H1 (cell line): Measurements from ENCODE around the gene MOGAT3. TPM values are rescaled to one million over a fixed set of nuclear protein-coding genes. Genes with fewer than 3 reads are reported as not detected.
"Not testable (repeated sequence)": the region's sequence is repeated elsewhere in the genome, so short reads cannot be mapped to it uniquely, and the experiment has no call there.

Source experiments
- CTCF ChIA-PET: fragments of 300-600 bp; sonication (Branson Sonifier 250); formaldehyde crosslinking; loops from one replicate; lab custom pipeline; 2021; ENCODE audit not compliant: partially characterized antibody; lab: Charles Lee
- POLR2A ChIA-PET: fragments of 300-600 bp; sonication (Branson Sonifier 250); formaldehyde crosslinking; loops from one replicate; lab custom pipeline; 2021; ENCODE audit warnings: inconsistent platforms; ENCODE audit not compliant: partially characterized antibody; lab: Charles Lee
- DNase-seq, 2 experiments: peaks; one replicate each; pipeline versions ENCODE4 v3.0.0 to v3.0.0-alpha.2; 2010 to 2022; ENCODE audit warnings: low spot score in 2 of 2, low read depth in 1 of 2, mixed read lengths in 1 of 2
- FAIRE-seq: peaks from 2 replicates; lab custom pipeline; 2011; peaks lifted over from hg19 to GRCh38; lab: Jason Lieb, UNC
- H2AFZ ChIP-seq: 2 replicates; pipeline ENCODE4 v1.8.1; 2012; ENCODE audit warnings: low read length, inconsistent platforms
- H2AK5ac ChIP-seq: 2 replicates; pipeline ENCODE4 v1.6.1; 2013; ENCODE audit warnings: low read depth, low read length
- H2BK120ac ChIP-seq: replicated peaks from 2 replicates; pipeline ENCODE3; 2013; ENCODE audit warnings: low read depth, low read length, inconsistent platforms
- H2BK12ac ChIP-seq: 2 replicates; pipeline ENCODE4 v1.6.1; 2013; ENCODE audit warnings: low read depth, low read length
- H2BK15ac ChIP-seq: 2 replicates; pipeline ENCODE4 v1.6.1; 2013; ENCODE audit warnings: low read length
- H2BK20ac ChIP-seq: 2 replicates; pipeline ENCODE4 v1.6.1; 2013; ENCODE audit warnings: low read length
- H2BK5ac ChIP-seq: 2 replicates; pipeline ENCODE4 v1.6.1; 2013; ENCODE audit warnings: low read depth, low read length
- H3K14ac ChIP-seq: 2 replicates; pipeline ENCODE4 v1.6.1; 2013; ENCODE audit warnings: inconsistent platforms; ENCODE audit not compliant: insufficient read length
- H3K18ac ChIP-seq: 2 replicates; pipeline ENCODE4 v1.6.1; 2013; ENCODE audit warnings: low read length; ENCODE audit errors: extremely low read depth
- H3K23ac ChIP-seq: 2 replicates; pipeline ENCODE4 v1.6.1; 2013; ENCODE audit warnings: inconsistent platforms; ENCODE audit not compliant: insufficient read length
- H3K23me2 ChIP-seq: 2 replicates; pipeline ENCODE4 v1.6.1; 2013; ENCODE audit warnings: low read depth, low read length
- H3K27ac ChIP-seq: 2 replicates; pipeline ENCODE4 v1.6.1; 2011; ENCODE audit warnings: low read depth, low read length, inconsistent platforms
- H3K27me3 ChIP-seq, 4 experiments: replicated peaks in 1 of 4; 1 replicate in 1 of 4; 2 replicates in 3 of 4; pipeline versions ENCODE4 v1.6.1 to v1.8.1; 2011 to 2013; ENCODE audit warnings: low read length in 3 of 4, mild to moderate bottlenecking in 3 of 4, inconsistent platforms in 2 of 4, mixed read lengths in 2 of 4, moderate library complexity in 1 of 4; ENCODE audit not compliant: control insufficient read depth in 3 of 4, insufficient read depth in 3 of 4; ENCODE audit errors: extremely low read depth in 1 of 4
- H3K36me3 ChIP-seq, 4 experiments: 2 replicates each; pipeline versions ENCODE4 v1.6.1 to v1.8.1; 2011 to 2013; ENCODE audit warnings: mild to moderate bottlenecking in 4 of 4, low read length in 3 of 4, moderate library complexity in 2 of 4, control low read depth in 1 of 4, inconsistent platforms in 1 of 4; ENCODE audit not compliant: insufficient read depth in 4 of 4, control insufficient read depth in 2 of 4
- H3K4ac ChIP-seq: replicated peaks from 2 replicates; pipeline ENCODE3; 2013; ENCODE audit warnings: low read length, low read depth, mixed read lengths, inconsistent platforms; ENCODE audit not compliant: insufficient read length
- H3K4me1 ChIP-seq, 4 experiments: replicated peaks in 1 of 4; 1 replicate in 1 of 4; 2 replicates in 3 of 4; pipeline versions ENCODE4 v1.6.1 to v1.8.1; 2011 to 2013; ENCODE audit warnings: low read length in 3 of 4, inconsistent platforms in 2 of 4, mixed read lengths in 1 of 4; ENCODE audit not compliant: insufficient read depth in 4 of 4, control insufficient read depth in 3 of 4
- H3K4me2 ChIP-seq, 2 experiments: 2 replicates each; pipeline versions ENCODE4 v1.6.1 to v1.8.1; 2011 to 2013; ENCODE audit warnings: low read depth in 2 of 2, low read length in 2 of 2, control low read depth in 1 of 2, inconsistent platforms in 1 of 2, mild to moderate bottlenecking in 1 of 2; ENCODE audit not compliant: insufficient read depth in 1 of 2
- H3K4me3 ChIP-seq, 4 experiments: fragments of 200-600, 300-600 bp in 1 of 4; sonication (generic), shearing (Covaris generic), sonication (Bioruptor Twin) in 1 of 4; 2 replicates each; pipeline versions ENCODE4 v1.5.1 to v1.8.1; 2011 to 2016; ENCODE audit warnings: low read length in 4 of 4, low read depth in 3 of 4, control low read depth in 2 of 4, inconsistent platforms in 2 of 4, mild to moderate bottlenecking in 2 of 4, mixed read lengths in 1 of 4, moderate library complexity in 1 of 4; ENCODE audit not compliant: insufficient read depth in 2 of 4; ENCODE audit errors: extremely low read depth in 1 of 4
- H3K56ac ChIP-seq: replicated peaks from 2 replicates; pipeline ENCODE3; 2013; ENCODE audit warnings: low read depth, mild to moderate bottlenecking, mixed read lengths, low read length, inconsistent platforms; ENCODE audit not compliant: insufficient read length
- H3K79me1 ChIP-seq: 2 replicates; pipeline ENCODE4 v1.6.1; 2013; ENCODE audit warnings: low read depth, low read length, control low read depth
- H3K79me2 ChIP-seq, 2 experiments: 2 replicates each; pipeline versions ENCODE4 v1.6.1 to v1.8.1; 2012 to 2013; ENCODE audit warnings: low read length in 2 of 2, mild to moderate bottlenecking in 2 of 2, inconsistent platforms in 1 of 2; ENCODE audit not compliant: insufficient read depth in 2 of 2, control insufficient read depth in 1 of 2
- H3K9ac ChIP-seq, 4 experiments: replicated peaks in 1 of 4; 1 replicate in 1 of 4; 2 replicates in 3 of 4; pipeline versions ENCODE4 v1.6.1 to v1.8.1; 2011 to 2013; ENCODE audit warnings: low read depth in 3 of 4, low read length in 3 of 4, control low read depth in 2 of 4, mild to moderate bottlenecking in 2 of 4, moderate library complexity in 2 of 4, inconsistent platforms in 1 of 4; ENCODE audit errors: extremely low read depth in 1 of 4
- H3K9me3 ChIP-seq, 2 experiments: 2 replicates each; pipeline versions ENCODE4 v1.6.1 to v1.8.1; 2012 to 2013; ENCODE audit warnings: mild to moderate bottlenecking in 2 of 2, moderate library complexity in 2 of 2, control low read depth in 1 of 2, inconsistent platforms in 1 of 2, low read depth in 1 of 2, low read length in 1 of 2, mixed read lengths in 1 of 2; ENCODE audit not compliant: insufficient read depth in 2 of 2
- H4K20me1 ChIP-seq, 2 experiments: replicated peaks in 1 of 2; 2 replicates each; pipeline versions ENCODE3 to v1.8.1; 2011 to 2013; ENCODE audit warnings: inconsistent platforms in 2 of 2, low read length in 2 of 2, mild to moderate bottlenecking in 1 of 2; ENCODE audit not compliant: insufficient read depth in 2 of 2, control insufficient read depth in 1 of 2
- H4K5ac ChIP-seq: 2 replicates; pipeline ENCODE4 v1.6.1; 2013; ENCODE audit warnings: low read length, low read depth, mixed read lengths, inconsistent platforms; ENCODE audit not compliant: insufficient read length
- H4K8ac ChIP-seq: 2 replicates; pipeline ENCODE4 v1.8.0; 2013; ENCODE audit warnings: mild to moderate bottlenecking, moderate library complexity, low read length, inconsistent platforms; ENCODE audit not compliant: insufficient read depth; ENCODE audit errors: extremely low read depth
- H4K91ac ChIP-seq: replicated peaks from 2 replicates; pipeline ENCODE3; 2013; ENCODE audit warnings: low read length, mixed read lengths, inconsistent platforms; ENCODE audit not compliant: insufficient read length
- WGBS, 2 experiments: shearing (Covaris generic) in 1 of 2; methylation state at CpG; one replicate each; pipeline versions ENCODE4 v1.1.6 to v1.1.7; 2013 to 2015; ENCODE audit warnings: low lambda C conversion rate in 2 of 2, mixed read lengths in 2 of 2, inconsistent platforms in 1 of 2, low coverage in 1 of 2, missing lambda C conversion rate in 1 of 2; ENCODE audit not compliant: insufficient replicate concordance in 2 of 2, insufficient coverage in 1 of 2, insufficient read length in 1 of 2; ENCODE audit errors: extremely low coverage in 1 of 2, missing lambda C conversion rate in 1 of 2; 5-methylcytosine and 5-hydroxymethylcytosine counted together
- polyA plus RNA-seq, 7 experiments: library from polyadenylated mRNA; depleted of rRNA in 3 of 7; stranded (reverse) in 5 of 7; unstranded in 2 of 7; fragments of >200 nt in 5 of 7; fragments of 200-250 nt in 2 of 7; gene quantifications; 1 replicate in 5 of 7; 2 replicates in 1 of 7; 4 replicates in 1 of 7; pipeline versions ENCODE4 v1.2.1 to v1.2.3, GENCODE V29; 2011 to 2013; ENCODE audit warnings: missing spikeins in 2 of 7, mixed read lengths in 2 of 7
- total RNA-seq: library from RNA; stranded (reverse); fragmentation: NEBNext Ultra II Directional; extraction: Animal tissue kit (Norgen Biotek cat#: 25700); gene quantifications from 2 replicates; pipeline ENCODE4 v1.2.1, GENCODE V29; 2021

MOGAT3 gene
- total and polyA plus RNA-seq, 2 of the 8 experiments (the other 6 are each of a cell fraction or from before 2014, with no cell fraction given), result 0.21 to 0.82 TPM

GRCh38 chr7:101203740-101204738 is 3.2 kb upstream of the MOGAT3 start:
- 84% methylated on average over 22 of the region's 22 CpGs; no CpG with 5 or more reads in 1 of the 2 experiments for WGBS, 2 experiments
- ChIA-PET POLR2A (interaction anchor here (0.8 to 4.5 kb wide), 9 partner anchors 10 to 61 kb away, joined by 3 to 17 read pairs (median 3); partner anchors contain the start of genes PLOD3 and ZNHIT1), CTCF (interaction anchor here (1.2 to 3.0 kb wide), 6 partner anchors 8 to 62 kb away, joined by 3 to 22 read pairs (median 6); partner anchors contain the start of genes PLOD3 and ZNHIT1)
- H2BK20ac ChIP-seq, H2BK120ac ChIP-seq, H3K9me3 ChIP-seq, H3K18ac ChIP-seq, H3K56ac ChIP-seq, H3K79me1 ChIP-seq, DNase-seq, H3K4me3 ChIP-seq, H4K20me1 ChIP-seq, H4K5ac ChIP-seq, H3K23ac ChIP-seq, H2BK5ac ChIP-seq, H3K9ac ChIP-seq, H2BK12ac ChIP-seq, H3K36me3 ChIP-seq, H3K4me2 ChIP-seq, H3K23me2 ChIP-seq, H2AK5ac ChIP-seq, H3K4ac ChIP-seq, H2AFZ ChIP-seq, H4K91ac ChIP-seq, H2BK15ac ChIP-seq, H3K27ac ChIP-seq, H4K8ac ChIP-seq, H3K79me2 ChIP-seq, FAIRE-seq, H3K14ac ChIP-seq: not testable (repeated sequence)
- Histone ChIP-seq H3K4me1 (peaks cover 5 to 20% (median 13%) of the 10 kb centered on the region in 4 experiments), H3K27me3 (peaks cover 0 to 16% (median 9%) of the 10 kb centered on the region in 4 experiments; a peak in 5 of 7 replicates)
